ENCODE measurements around the gene PLXNA4. TPM values are rescaled to one million over a fixed set of nuclear protein-coding genes. Genes with fewer than 3 reads are reported as not detected.
A peak's percentile ranks its signal among the peaks of the same experiment; 100 is the strongest.

PLXNA4 gene
- total RNA-seq, 1 donor from 2014 or later = 3.3 TPM

GRCh38 chr7:132317701-132318351 is 258.4 kb downstream of the PLXNA4 start:
- Histone ChIP-seq H3K36me3 (ENCODE audit: insufficient read depth, low read length) (no peaks in the 10 kb centered on the region), H3K4me1 (ENCODE audit: insufficient read depth, low read length) (peaks cover 9% of the 10 kb centered on the region), H3K4me2 (ENCODE audit: low read length) (peak overlapping the region; percentile 75), H3K27ac (ENCODE audit: low read depth, low read length) (no peak overlapping the region), H3K27me3 (ENCODE audit: insufficient read depth, low read length) (no peaks in the 10 kb centered on the region), H3K4me3 (ENCODE audit: insufficient read depth, low read depth, low read length) (no peak overlapping the region), H3K9me3 (ENCODE audit: insufficient read depth, low read depth, low read length) (no peaks in the 10 kb centered on the region), H3K9ac (ENCODE audit: low read length) (no peak overlapping the region), H3K79me2 (ENCODE audit: insufficient read depth, low read length) (no peaks in the 10 kb centered on the region), H4K20me1 (ENCODE audit: insufficient read depth, low read length) (no peaks in the 10 kb centered on the region), H2AFZ (ENCODE audit: low read depth, low read length) (no peak overlapping the region)
- H3K4me3 Mint-ChIP-seq (ENCODE audit: unreplicated experiment) = no peak overlapping the region
- H3K36me3 Mint-ChIP-seq (ENCODE audit: low read depth, unreplicated experiment) = peaks cover 2% of the 10 kb centered on the region
- H3K4me1 Mint-ChIP-seq (ENCODE audit: low read depth, unreplicated experiment) = peaks cover 8% of the 10 kb centered on the region
- TF ChIP-seq EZH2 (IDR thresholded peaks at IDR 0.05; ENCODE audit: insufficient read depth, low read length) (no peak), CTCF (IDR thresholded peaks at IDR 0.05; ENCODE audit: insufficient read depth, low read depth, low read length) (no peak)
- H3K27me3 Mint-ChIP-seq (ENCODE audit: low read depth, unreplicated experiment) = peaks cover 30% of the 10 kb centered on the region
- DNase-seq (ENCODE audit: low read depth) (no peak), FAIRE-seq (no peak)
- H3K9me3 Mint-ChIP-seq (ENCODE audit: unreplicated experiment) = no peaks in the 10 kb centered on the region
- H3K27ac Mint-ChIP-seq (ENCODE audit: unreplicated experiment) = no peak overlapping the region

GRCh38 chr7:132312531-132313055 is 263.7 kb downstream of the PLXNA4 start:
- no peak for TF ChIP-seq CTCF (IDR thresholded peaks at IDR 0.05; ENCODE audit: insufficient read depth, low read depth, low read length)
- no peak for TF ChIP-seq EZH2 (IDR thresholded peaks at IDR 0.05; ENCODE audit: insufficient read depth, low read length)
- no peaks in the 10 kb centered on the region for H3K79me2 ChIP-seq (ENCODE audit: insufficient read depth, low read length)
- no peak overlapping the region for H3K4me3 ChIP-seq (ENCODE audit: insufficient read depth, low read depth, low read length)
- no peaks in the 10 kb centered on the region for H4K20me1 ChIP-seq (ENCODE audit: insufficient read depth, low read length)
- no peak overlapping the region for H3K4me2 ChIP-seq (ENCODE audit: low read length)
- no peaks in the 10 kb centered on the region for H3K9me3 Mint-ChIP-seq (ENCODE audit: unreplicated experiment)
- H3K27me3 ChIP-seq (ENCODE audit: insufficient read depth, low read length) = peaks cover 2% of the 10 kb centered on the region
- peaks cover 2% of the 10 kb centered on the region for H3K36me3 Mint-ChIP-seq (ENCODE audit: low read depth, unreplicated experiment)
- H3K27ac Mint-ChIP-seq (ENCODE audit: unreplicated experiment) = no peak overlapping the region
- no peak overlapping the region for H3K9ac ChIP-seq (ENCODE audit: low read length)
- H3K27me3 Mint-ChIP-seq (ENCODE audit: low read depth, unreplicated experiment) = no peaks in the 10 kb centered on the region
- H3K9me3 ChIP-seq (ENCODE audit: insufficient read depth, low read depth, low read length) = no peaks in the 10 kb centered on the region
- H3K36me3 ChIP-seq (ENCODE audit: insufficient read depth, low read length) = no peaks in the 10 kb centered on the region
- H3K4me1 Mint-ChIP-seq (ENCODE audit: low read depth, unreplicated experiment) = peaks cover 31% of the 10 kb centered on the region
- DNase-seq (ENCODE audit: low read depth) = no peak
- FAIRE-seq = no peak
- H3K27ac ChIP-seq (ENCODE audit: low read depth, low read length) = no peak overlapping the region
- H3K4me1 ChIP-seq (ENCODE audit: insufficient read depth, low read length) = no peaks in the 10 kb centered on the region
- H3K4me3 Mint-ChIP-seq (ENCODE audit: unreplicated experiment) = no peak overlapping the region
- no peak overlapping the region for H2AFZ ChIP-seq (ENCODE audit: low read depth, low read length)

GRCh38 chr7:132311733-132312132 is 264.5 kb downstream of the PLXNA4 start:
- Mint-ChIP-seq H3K9me3 (ENCODE audit: unreplicated experiment) (no peaks in the 10 kb centered on the region), H3K27me3 (ENCODE audit: low read depth, unreplicated experiment) (peaks cover 2% of the 10 kb centered on the region), H3K27ac (ENCODE audit: unreplicated experiment) (peak overlapping the region; percentile 83), H3K36me3 (ENCODE audit: low read depth, unreplicated experiment) (peaks cover under 1% of the 10 kb centered on the region), H3K4me1 (ENCODE audit: low read depth, unreplicated experiment) (peaks cover 32% of the 10 kb centered on the region), H3K4me3 (ENCODE audit: unreplicated experiment) (no peak overlapping the region)
- Histone ChIP-seq H3K36me3 (ENCODE audit: insufficient read depth, low read length) (no peaks in the 10 kb centered on the region), H2AFZ (ENCODE audit: low read depth, low read length) (no peak overlapping the region), H4K20me1 (ENCODE audit: insufficient read depth, low read length) (no peaks in the 10 kb centered on the region), H3K9ac (ENCODE audit: low read length) (no peak overlapping the region), H3K79me2 (ENCODE audit: insufficient read depth, low read length) (no peaks in the 10 kb centered on the region), H3K4me2 (ENCODE audit: low read length) (no peak overlapping the region), H3K27ac (ENCODE audit: low read depth, low read length) (no peak overlapping the region), H3K9me3 (ENCODE audit: insufficient read depth, low read depth, low read length) (no peaks in the 10 kb centered on the region), H3K4me1 (ENCODE audit: insufficient read depth, low read length) (no peaks in the 10 kb centered on the region), H3K27me3 (ENCODE audit: insufficient read depth, low read length) (peaks cover 2% of the 10 kb centered on the region), H3K4me3 (ENCODE audit: insufficient read depth, low read depth, low read length) (no peak overlapping the region)
- DNase-seq (ENCODE audit: low read depth) (no peak), FAIRE-seq (no peak)
- TF ChIP-seq EZH2 (IDR thresholded peaks at IDR 0.05; ENCODE audit: insufficient read depth, low read length) (no peak), CTCF (IDR thresholded peaks at IDR 0.05; ENCODE audit: insufficient read depth, low read depth, low read length) (no peak)

All from astrocyte (in vitro differentiated cells and primary cell).